Measurements from ENCODE around the gene CDKN3.
"Not testable (repeated sequence)": the region's sequence is repeated elsewhere in the genome, so short reads cannot be mapped to it uniquely, and the experiment has no call there.

CDKN3 gene

GRCh38 chr14:54457609-54457996 is 60.8 kb downstream of the CDKN3 start:
- no peak for DNase-seq (ENCODE audit: low read depth in 1 of 2, low spot score in 1 of 2)
- in situ Hi-C loops (cut with HindIII; ENCODE audit: low pct_unique_long_range_greater_than_20kb, low sequenced_read_pairs) = no loop called here
- no peak for TF ChIP-seq JUND (IDR thresholded peaks at IDR 0.05; ENCODE audit: low read depth)

GRCh38 chr14:54458536-54458935 is 61.7 kb downstream of the CDKN3 start:
- DNase-seq (ENCODE audit: low read depth in 1 of 2, low spot score in 1 of 2); in situ Hi-C loops (cut with HindIII; ENCODE audit: low pct_unique_long_range_greater_than_20kb, low sequenced_read_pairs): not testable (repeated sequence)

- DNase-seq (ENCODE audit: low read depth in 1 of 2, low spot score in 1 of 2) = no peak
- TF ChIP-seq JUND (IDR thresholded peaks at IDR 0.05; ENCODE audit: low read depth) = no peak
- in situ Hi-C loops (cut with HindIII; ENCODE audit: low pct_unique_long_range_greater_than_20kb, low sequenced_read_pairs) = no loop called here
Measured at GRCh38 chr14:54459106-54459505, 62.3 kb downstream of the CDKN3 start.

GRCh38 chr14:54462048-54462447 is 65.2 kb downstream of the CDKN3 start:
- TF ChIP-seq JUND (IDR thresholded peaks at IDR 0.05; ENCODE audit: low read depth) = no peak
- in situ Hi-C loops (cut with HindIII; ENCODE audit: low pct_unique_long_range_greater_than_20kb, low sequenced_read_pairs) = no loop called here
- no peak for DNase-seq (ENCODE audit: low read depth in 1 of 2, low spot score in 1 of 2)

- in situ Hi-C loops (cut with HindIII; ENCODE audit: low pct_unique_long_range_greater_than_20kb, low sequenced_read_pairs) = no loop called here
- TF ChIP-seq JUND (IDR thresholded peaks at IDR 0.05; ENCODE audit: low read depth) = no peak
- DNase-seq (ENCODE audit: low read depth in 1 of 2, low spot score in 1 of 2) = no peak
Measured at GRCh38 chr14:54465654-54466053, 68.8 kb downstream of the CDKN3 start.

GRCh38 chr14:54467280-54467679 is 70.5 kb downstream of the CDKN3 start:
- TF ChIP-seq JUND (IDR thresholded peaks at IDR 0.05; ENCODE audit: low read depth) = no peak
- in situ Hi-C loops (cut with HindIII; ENCODE audit: low pct_unique_long_range_greater_than_20kb, low sequenced_read_pairs) = no loop called here
- no peak for DNase-seq (ENCODE audit: low read depth in 1 of 2, low spot score in 1 of 2)

Measured in T47D (cell line).